Inflammatory macrophage treated with lipopolysaccharide for 1 hour (primary cell): ENCODE data around the gene AMACR.
"Not testable (repeated sequence)": the region's sequence is repeated elsewhere in the genome, so short reads cannot be mapped to it uniquely, and the experiment has no call there.

ENCODE experiments used
- DNase-seq, 2 donors: peaks; one replicate each; pipeline ENCODE4 v3.0.0-alpha.2; 2020 to 2022

AMACR gene

GRCh38 chr5:33964132-33964700, 43.6 kb downstream of the AMACR start:
- peak; percentile 1 to 15 for DNase-seq

DNA sequence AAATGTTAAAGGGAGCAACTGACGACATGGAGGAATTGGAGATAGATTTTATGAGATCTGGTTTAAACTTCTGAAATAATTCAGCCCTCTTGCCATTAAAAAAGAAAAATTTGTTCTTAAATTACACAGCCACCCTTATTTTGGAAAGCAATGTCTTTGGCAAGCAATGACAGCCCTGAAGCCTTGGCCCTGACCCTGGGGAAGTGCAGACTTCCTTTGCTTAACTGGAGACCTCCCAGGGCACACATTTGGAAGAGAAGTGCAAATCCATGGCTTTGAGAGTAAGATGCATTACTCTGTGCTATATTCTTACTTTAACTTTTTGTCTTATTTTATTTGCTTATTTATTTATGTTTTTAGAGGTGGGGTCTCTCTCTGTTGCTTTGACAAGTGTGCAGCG, 49.7 kb downstream of the AMACR start:
- DNase-seq: no peak

DNA sequence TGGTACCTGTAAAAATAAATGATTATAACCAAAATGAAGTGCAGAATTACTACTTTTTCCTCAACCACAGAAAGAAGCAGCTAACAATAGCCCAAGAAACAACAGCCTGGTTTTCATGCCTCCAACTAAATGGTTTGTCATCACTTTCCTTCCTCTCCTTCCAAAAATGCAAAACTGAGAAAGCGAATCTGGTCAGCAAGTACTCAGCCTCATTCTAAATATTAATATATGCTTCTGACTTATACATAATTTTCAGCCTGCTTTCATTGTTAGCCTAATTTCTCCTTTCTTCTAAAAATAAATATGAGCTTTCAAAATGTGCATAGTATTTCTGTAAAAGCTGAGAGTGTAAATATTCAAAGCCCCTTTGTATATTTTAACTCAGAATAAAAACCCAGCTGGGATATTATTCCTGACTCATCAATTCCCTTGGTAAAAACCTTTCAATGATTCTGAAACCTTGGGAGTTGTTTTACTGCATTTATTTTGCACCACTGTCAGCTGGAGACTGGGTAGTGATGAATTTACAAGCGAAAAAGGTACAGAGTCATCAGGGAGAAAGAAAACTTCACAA, 50.2 kb downstream of the AMACR start:
- DNase-seq: no peak

- DNase-seq: not testable (repeated sequence)
Observed at GRCh38 chr5:33952175-33952574, 55.7 kb downstream of the AMACR start.

DNA sequence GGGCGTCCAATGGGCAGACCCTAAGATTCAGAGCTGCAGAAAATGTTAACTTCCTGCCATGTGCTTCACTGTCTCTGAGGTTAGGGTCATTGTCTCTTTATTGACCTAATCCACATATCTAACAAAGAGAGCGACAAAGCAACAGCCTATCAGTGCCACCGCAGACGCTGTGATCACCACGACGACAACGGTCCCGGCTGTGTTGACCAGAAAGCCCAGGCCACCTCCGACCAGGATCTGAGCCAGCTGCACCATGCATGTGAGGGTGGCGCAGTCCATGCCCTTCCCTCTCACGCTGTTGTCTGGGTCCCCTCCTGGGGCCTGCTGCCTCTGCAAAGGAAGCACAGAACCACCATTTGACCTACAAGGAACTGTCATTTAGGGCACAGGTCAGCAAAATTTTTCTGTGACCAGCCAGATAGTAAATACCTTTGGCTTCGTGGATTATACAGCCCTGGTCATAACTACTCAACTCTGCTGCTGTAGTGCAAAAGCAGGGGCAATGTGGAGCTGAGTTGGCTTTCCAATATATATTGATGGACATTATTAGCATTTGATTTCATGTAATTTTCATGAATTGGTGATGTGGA, 63.2 kb downstream of the AMACR start:
- no peak for DNase-seq

GRCh38 chr5:33941090-33941489, 66.8 kb downstream of the AMACR start:
- no peak for DNase-seq

- DNase-seq: no peak
Observed at GRCh38 chr5:33939556-33940262, 68.1 kb downstream of the AMACR start.

GRCh38 chr5:33938881-33939280, 69.0 kb downstream of the AMACR start:
- DNase-seq: no peak

DNA sequence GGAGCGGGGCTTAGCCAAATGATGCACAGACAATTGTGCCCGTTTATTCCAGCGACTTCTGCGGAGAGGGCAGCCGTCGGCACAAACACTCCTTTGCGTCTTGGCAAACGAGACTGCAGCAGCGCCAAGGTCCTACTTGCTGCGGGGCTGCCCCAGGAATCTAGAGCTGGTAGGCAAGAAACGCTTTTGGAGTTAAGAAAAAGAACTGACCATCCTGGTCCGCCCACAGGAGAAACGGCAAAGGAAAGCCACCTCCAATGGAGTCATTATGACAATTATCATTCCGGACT, 69.4 kb downstream of the AMACR start:
- no peak for DNase-seq

DNA sequence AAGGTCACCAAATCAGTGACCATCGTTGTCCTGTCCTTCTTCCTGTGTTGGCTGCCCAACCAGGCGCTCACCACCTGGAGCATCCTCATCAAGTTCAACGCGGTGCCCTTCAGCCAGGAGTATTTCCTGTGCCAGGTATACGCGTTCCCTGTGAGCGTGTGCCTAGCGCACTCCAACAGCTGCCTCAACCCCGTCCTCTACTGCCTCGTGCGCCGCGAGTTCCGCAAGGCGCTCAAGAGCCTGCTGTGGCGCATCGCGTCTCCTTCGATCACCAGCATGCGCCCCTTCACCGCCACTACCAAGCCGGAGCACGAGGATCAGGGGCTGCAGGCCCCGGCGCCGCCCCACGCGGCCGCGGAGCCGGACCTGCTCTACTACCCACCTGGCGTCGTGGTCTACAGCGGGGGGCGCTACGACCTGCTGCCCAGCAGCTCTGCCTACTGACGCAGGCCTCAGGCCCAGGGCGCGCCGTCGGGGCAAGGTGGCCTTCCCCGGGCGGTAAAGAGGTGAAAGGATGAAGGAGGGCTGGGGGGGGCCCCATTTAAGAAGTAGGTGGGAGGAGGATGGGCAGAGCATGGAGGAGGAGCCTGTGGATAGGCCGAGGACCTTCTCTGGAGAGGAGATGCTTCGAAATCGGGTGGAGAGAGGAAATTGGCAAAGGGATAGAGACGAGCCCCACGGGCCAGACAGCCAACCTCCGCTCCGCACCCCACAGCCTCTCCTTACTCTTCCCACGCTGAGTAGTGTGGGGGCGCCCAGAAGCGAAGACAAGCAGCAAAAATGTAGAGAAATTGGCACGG, 69.9 kb downstream of the AMACR start:
- no peak for DNase-seq

DNA sequence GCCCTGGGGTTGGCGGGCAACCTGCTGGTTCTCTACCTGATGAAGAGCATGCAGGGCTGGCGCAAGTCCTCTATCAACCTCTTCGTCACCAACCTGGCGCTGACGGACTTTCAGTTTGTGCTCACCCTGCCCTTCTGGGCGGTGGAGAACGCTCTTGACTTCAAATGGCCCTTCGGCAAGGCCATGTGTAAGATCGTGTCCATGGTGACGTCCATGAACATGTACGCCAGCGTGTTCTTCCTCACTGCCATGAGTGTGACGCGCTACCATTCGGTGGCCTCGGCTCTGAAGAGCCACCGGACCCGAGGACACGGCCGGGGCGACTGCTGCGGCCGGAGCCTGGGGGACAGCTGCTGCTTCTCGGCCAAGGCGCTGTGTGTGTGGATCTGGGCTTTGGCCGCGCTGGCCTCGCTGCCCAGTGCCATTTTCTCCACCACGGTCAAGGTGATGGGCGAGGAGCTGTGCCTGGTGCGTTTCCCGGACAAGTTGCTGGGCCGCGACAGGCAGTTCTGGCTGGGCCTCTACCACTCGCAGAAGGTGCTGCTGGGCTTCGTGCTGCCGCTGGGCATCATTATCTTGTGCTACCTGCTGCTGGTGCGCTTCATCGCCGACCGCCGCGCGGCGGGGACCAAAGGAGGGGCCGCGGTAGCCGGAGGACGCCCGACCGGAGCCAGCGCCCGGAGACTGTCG, 70.7 kb downstream of the AMACR start:
- DNase-seq: no peak

- DNase-seq: no peak
Observed at GRCh38 chr5:33936381-33937016, 71.4 kb downstream of the AMACR start, which contains the start of gene RXFP3. RXFP3 (plus strand) TSS chr5:33936386; CDS start chr5:33936741, 355 bp downstream.
